Esophagus muscularis mucosa (tissue), 3 donors: ENCODE measurements around the gene LAGE3.

ENCODE experiments used
- CTCF ChIP-seq, 3 experiments: fragments of 200-600 bp in 2 of 3; fragments of 450-650 bp in 1 of 3; sonication (generic) in 2 of 3; IDR thresholded peaks; one replicate each; pipeline ENCODE4 v1.5.1; 2017 to 2019; ENCODE audit warnings: antibody characterized with exemption in 3 of 3, mild to moderate bottlenecking in 2 of 3, moderate library complexity in 1 of 3
- POLR2AphosphoS5 ChIP-seq, 2 donors: sonication (generic); formaldehyde crosslinking; IDR thresholded peaks; one replicate each; pipeline ENCODE4 v1.6.1; 2017; ENCODE audit warnings: antibody characterized with exemption in 2 of 2

GRCh38 chrX:154481911-154482601, 3.0 kb upstream of the LAGE3 start:
- TF ChIP-seq CTCF (IDR thresholded peaks at IDR 0.05) (no peak), POLR2AphosphoS5 (IDR thresholded peaks at IDR 0.05) (no peak)
